DND-41 (cell line): ENCODE data around the gene KEAP1.
A peak's percentile ranks its signal among the peaks of the same experiment; 100 is the strongest.

Experiments
- ATAC-seq: fragments of 200-7000 bp; cut with Tn5 transposase; 3 replicates; pipeline ENCODE4 v1.9.1; 2021; ENCODE audit warnings: low read depth; ENCODE audit not compliant: insufficient read depth
- DNase-seq: peaks from one replicate; pipeline ENCODE4 v3.0.0-alpha.2; 2020
- H2AFZ ChIP-seq: 2 replicates; pipeline ENCODE4 v1.6.0; 2012; ENCODE audit warnings: low read depth, low read length
- H3K27ac ChIP-seq: 2 replicates; pipeline ENCODE4 v1.5.1; 2012; ENCODE audit warnings: low read length, inconsistent platforms
- H3K27me3 ChIP-seq: fragments of 200-600 bp; sonication (generic); 2 replicates; pipeline ENCODE4 v1.6.0; 2012; ENCODE audit warnings: low read length, mild to moderate bottlenecking, inconsistent platforms; ENCODE audit not compliant: insufficient read depth, poor library complexity
- H3K36me3 ChIP-seq: 2 replicates; pipeline ENCODE4 v1.5.1; 2012; ENCODE audit warnings: low read length, inconsistent platforms; ENCODE audit not compliant: insufficient read depth
- H3K4me1 ChIP-seq: 2 replicates; pipeline ENCODE4 v1.5.1; 2012; ENCODE audit warnings: mild to moderate bottlenecking, low read length; ENCODE audit not compliant: insufficient read depth
- H3K4me2 ChIP-seq: 2 replicates; pipeline ENCODE4 v1.6.0; 2012; ENCODE audit warnings: mild to moderate bottlenecking, moderate library complexity, low read length, inconsistent platforms; ENCODE audit not compliant: insufficient read depth
- H3K4me3 ChIP-seq, 2 experiments: fragments of 200-600 bp in 1 of 2; shearing (Covaris generic) in 1 of 2; 2 replicates each; pipeline ENCODE4 v1.5.1; 2012 to 2016; ENCODE audit warnings: inconsistent platforms in 2 of 2, low read length in 2 of 2, mild to moderate bottlenecking in 2 of 2, low read depth in 1 of 2, moderate library complexity in 1 of 2
- H3K79me2 ChIP-seq: 2 replicates; pipeline ENCODE4 v1.6.0; 2012; ENCODE audit warnings: low read length, inconsistent platforms; ENCODE audit not compliant: insufficient read depth
- H3K9ac ChIP-seq: 2 replicates; pipeline ENCODE4 v1.6.0; 2012; ENCODE audit warnings: low read depth, mild to moderate bottlenecking, inconsistent platforms, low read length, moderate library complexity
- H3K9me3 ChIP-seq: 2 replicates; pipeline ENCODE4 v1.5.1; 2012; ENCODE audit warnings: low read length, moderate library complexity, mild to moderate bottlenecking, inconsistent platforms; ENCODE audit not compliant: insufficient read depth, severe bottlenecking
- H4K20me1 ChIP-seq: 2 replicates; pipeline ENCODE4 v1.6.0; 2012; ENCODE audit warnings: low read length; ENCODE audit not compliant: insufficient read depth
- CTCF ChIP-seq: IDR thresholded peaks from 2 replicates; pipeline ENCODE4 v1.5.1; 2012; ENCODE audit warnings: borderline replicate concordance, low read length, moderate library complexity, mild to moderate bottlenecking; ENCODE audit not compliant: poor library complexity, severe bottlenecking; ENCODE audit errors: extremely low read depth
- EZH2 ChIP-seq: IDR thresholded peaks from 3 replicates; pipeline ENCODE4 v1.6.1; 2012; ENCODE audit warnings: borderline replicate concordance, low read depth, mild to moderate bottlenecking, moderate library complexity, low read length, inconsistent platforms; ENCODE audit not compliant: severe bottlenecking

Gene KEAP1

GRCh38 chr19:10500247-10500592 lies 2.9 kb downstream of the KEAP1 start:
- peaks cover 48% of the 10 kb centered on the region for H3K4me1 ChIP-seq
- no peak for TF ChIP-seq CTCF
- no peak for TF ChIP-seq EZH2
- no peaks in the 10 kb centered on the region for H3K27me3 ChIP-seq
- H3K79me2 ChIP-seq, result peaks cover 80% of the 10 kb centered on the region
- peak overlapping the region; percentile 44; the same call in 1 of the 2 replicates for H3K27ac ChIP-seq
- DNase-seq (no peak), ATAC-seq (no peak)
- H3K9me3 ChIP-seq, result no peaks in the 10 kb centered on the region
- peak overlapping the region; percentile 72; the same call in 1 of the 2 replicates for H3K4me2 ChIP-seq
- H3K9ac ChIP-seq, result peak overlapping the region; percentile 29; the same call in 1 of the 2 replicates
- H2AFZ ChIP-seq, result no peak overlapping the region
- H4K20me1 ChIP-seq, result peaks cover 19% of the 10 kb centered on the region
- peak overlapping the region in 1 of 2 experiments; percentile 20; a peak in 1 of 4 replicates for H3K4me3 ChIP-seq
- peaks cover 59% of the 10 kb centered on the region for H3K36me3 ChIP-seq

- Histone ChIP-seq H3K9ac (peak overlapping the region; percentile 21; the same call in 1 of the 2 replicates), H3K4me2 (peak overlapping the region; percentile 72; the same call in 1 of the 2 replicates), H3K27ac (peak overlapping the region; percentile 44), H3K27me3 (no peaks in the 10 kb centered on the region), H3K9me3 (no peaks in the 10 kb centered on the region), H3K36me3 (peaks cover 65% of the 10 kb centered on the region), H3K4me1 (peaks cover 48% of the 10 kb centered on the region), H2AFZ (no peak overlapping the region), H4K20me1 (peaks cover 19% of the 10 kb centered on the region), H3K4me3 (0 out of 4 replicates have a peak overlapping the region, but pooled peaks of 1 of the 2 experiments have one; percentile 3), H3K79me2 (peaks cover 85% of the 10 kb centered on the region)
- no peak for ATAC-seq
- TF ChIP-seq CTCF (no peak), EZH2 (no peak)
- no peak for DNase-seq
Observed at GRCh38 chr19:10499550-10500246, 3.5 kb downstream of the KEAP1 start.

GRCh38 chr19:10497371-10497770 lies 5.8 kb downstream of the KEAP1 start:
- no peak for TF ChIP-seq EZH2
- TF ChIP-seq CTCF, result no peak
- H3K4me2 ChIP-seq, result no peak overlapping the region
- H3K9me3 ChIP-seq, result no peaks in the 10 kb centered on the region
- no peak overlapping the region for H2AFZ ChIP-seq
- H3K79me2 ChIP-seq, result peaks cover 84% of the 10 kb centered on the region
- H3K4me1 ChIP-seq, result peaks cover 36% of the 10 kb centered on the region
- no peak for ATAC-seq
- no peak overlapping the region for H3K27ac ChIP-seq
- no peak for DNase-seq
- H3K9ac ChIP-seq, result no peak overlapping the region
- peaks cover 77% of the 10 kb centered on the region for H3K36me3 ChIP-seq
- peaks cover 25% of the 10 kb centered on the region for H4K20me1 ChIP-seq
- no peaks in the 10 kb centered on the region for H3K27me3 ChIP-seq
- no peak overlapping the region for H3K4me3 ChIP-seq
